SK-N-SH (cell line): ENCODE results near the gene EIF2S1.

Experiments
- EP300 ChIP-seq, 2 experiments: IDR thresholded peaks; 2 replicates each; pipeline versions ENCODE4 v1.4.0 to v1.6.1; 2012; ENCODE audit warnings: borderline replicate concordance in 1 of 2, low read depth in 1 of 2, low read length in 1 of 2
- GABPA ChIP-seq: IDR thresholded peaks from 2 replicates; pipeline ENCODE4 v1.4.0; 2012; ENCODE audit warnings: low read depth, mild to moderate bottlenecking
- POLR2AphosphoS5 ChIP-seq: IDR thresholded peaks from 2 replicates; pipeline ENCODE4 v1.6.1; 2012; ENCODE audit warnings: low read depth, low read length
- TF ChIP-seq, protein P1 (sequence below): fragments of 200-600 bp; sonication (generic); IDR thresholded peaks from 2 replicates; pipeline ENCODE4 v1.6.1; 2017; ENCODE audit warnings: antibody characterized with exemption, mild to moderate bottlenecking, moderate library complexity

DNA sequence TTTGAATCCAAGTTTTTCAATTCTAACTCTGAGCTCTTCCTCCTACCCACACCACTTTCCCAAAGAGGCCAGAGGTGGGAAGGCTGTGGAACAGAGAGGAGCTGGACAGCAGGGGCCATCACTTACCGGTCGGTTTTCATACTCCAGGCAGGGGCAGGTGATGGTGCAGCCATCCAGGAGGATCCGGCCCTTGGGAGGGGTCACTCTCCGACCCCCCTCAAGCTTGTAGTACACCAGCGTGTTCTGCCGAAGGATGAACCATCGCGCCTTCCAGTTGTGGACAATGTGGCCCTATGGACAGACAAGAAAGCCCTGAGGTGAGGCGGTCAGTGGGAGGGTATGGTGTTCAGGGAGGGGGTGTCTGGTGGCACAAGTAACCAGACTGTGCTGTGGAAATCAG, 37.4 kb downstream of the EIF2S1 start:
- TF ChIP-seq, protein P1, sequence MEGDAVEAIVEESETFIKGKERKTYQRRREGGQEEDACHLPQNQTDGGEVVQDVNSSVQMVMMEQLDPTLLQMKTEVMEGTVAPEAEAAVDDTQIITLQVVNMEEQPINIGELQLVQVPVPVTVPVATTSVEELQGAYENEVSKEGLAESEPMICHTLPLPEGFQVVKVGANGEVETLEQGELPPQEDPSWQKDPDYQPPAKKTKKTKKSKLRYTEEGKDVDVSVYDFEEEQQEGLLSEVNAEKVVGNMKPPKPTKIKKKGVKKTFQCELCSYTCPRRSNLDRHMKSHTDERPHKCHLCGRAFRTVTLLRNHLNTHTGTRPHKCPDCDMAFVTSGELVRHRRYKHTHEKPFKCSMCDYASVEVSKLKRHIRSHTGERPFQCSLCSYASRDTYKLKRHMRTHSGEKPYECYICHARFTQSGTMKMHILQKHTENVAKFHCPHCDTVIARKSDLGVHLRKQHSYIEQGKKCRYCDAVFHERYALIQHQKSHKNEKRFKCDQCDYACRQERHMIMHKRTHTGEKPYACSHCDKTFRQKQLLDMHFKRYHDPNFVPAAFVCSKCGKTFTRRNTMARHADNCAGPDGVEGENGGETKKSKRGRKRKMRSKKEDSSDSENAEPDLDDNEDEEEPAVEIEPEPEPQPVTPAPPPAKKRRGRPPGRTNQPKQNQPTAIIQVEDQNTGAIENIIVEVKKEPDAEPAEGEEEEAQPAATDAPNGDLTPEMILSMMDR: no peak
- TF ChIP-seq EP300 (IDR thresholded peaks at IDR 0.05; ENCODE audit: borderline replicate concordance in 1 of 2, low read depth in 1 of 2, low read length in 1 of 2): no peak
- no peak for TF ChIP-seq POLR2AphosphoS5
- no peak for TF ChIP-seq GABPA
